ENCODE measurements around the gene LRRC4C. TPM values are rescaled to one million over a fixed set of nuclear protein-coding genes. Genes with fewer than 3 reads are reported as not detected.

Gene LRRC4C
- total and polyA plus RNA-seq, 7 donors, result 0.98 to 5.4 (median 3.0) TPM; not detected in 1

DNA sequence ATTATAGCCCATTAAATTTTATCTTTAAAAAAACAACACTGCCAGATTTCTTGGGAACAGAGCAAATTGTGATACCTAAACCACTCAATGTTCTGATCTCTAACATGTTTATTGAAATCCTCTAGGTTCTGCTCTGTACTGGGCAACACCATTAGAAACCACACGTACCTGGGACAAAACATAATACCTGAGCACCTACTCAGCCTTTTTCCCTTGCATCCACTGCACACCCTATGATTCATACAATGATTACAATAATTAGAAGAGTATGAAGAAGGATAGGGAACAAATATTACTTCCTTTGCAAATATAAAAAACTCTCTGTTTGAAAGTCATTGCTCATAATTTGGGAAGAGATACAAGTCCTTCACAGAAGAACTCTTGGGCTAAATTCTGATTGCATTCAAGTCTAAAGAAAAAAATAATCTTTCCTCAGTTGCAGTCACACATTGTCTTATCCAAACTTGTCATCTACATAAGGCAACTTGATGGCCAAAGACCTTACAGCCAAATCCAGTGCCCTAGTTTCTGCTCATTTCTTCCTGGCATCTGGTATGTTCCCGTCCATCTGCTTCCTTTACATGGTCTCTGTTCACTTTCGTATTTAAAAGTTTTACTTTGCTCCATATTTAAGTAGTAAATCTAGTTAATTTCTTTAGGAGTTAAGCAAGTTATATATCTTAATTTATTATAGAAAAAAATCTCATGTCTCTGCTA is 407.4 kb downstream of the LRRC4C start:
- intact Hi-C loops (cut with DNase I), result no loop called here
- DNase-seq, result no peak
- Histone ChIP-seq H3K27ac (no peak overlapping the region), H3K36me3 (no peaks in the 10 kb centered on the region), H3K9me3 (no peaks in the 10 kb centered on the region), H3K4me3 (no peak overlapping the region), H3K4me1 (no peaks in the 10 kb centered on the region), H3K27me3 (no peaks in the 10 kb centered on the region)
- TF ChIP-seq EP300 (IDR thresholded peaks at IDR 0.05) (no peak), POLR2AphosphoS5 (IDR thresholded peaks at IDR 0.05) (no peak), POLR2A (IDR thresholded peaks at IDR 0.05) (no peak)
- TF ChIP-seq, protein P1, sequence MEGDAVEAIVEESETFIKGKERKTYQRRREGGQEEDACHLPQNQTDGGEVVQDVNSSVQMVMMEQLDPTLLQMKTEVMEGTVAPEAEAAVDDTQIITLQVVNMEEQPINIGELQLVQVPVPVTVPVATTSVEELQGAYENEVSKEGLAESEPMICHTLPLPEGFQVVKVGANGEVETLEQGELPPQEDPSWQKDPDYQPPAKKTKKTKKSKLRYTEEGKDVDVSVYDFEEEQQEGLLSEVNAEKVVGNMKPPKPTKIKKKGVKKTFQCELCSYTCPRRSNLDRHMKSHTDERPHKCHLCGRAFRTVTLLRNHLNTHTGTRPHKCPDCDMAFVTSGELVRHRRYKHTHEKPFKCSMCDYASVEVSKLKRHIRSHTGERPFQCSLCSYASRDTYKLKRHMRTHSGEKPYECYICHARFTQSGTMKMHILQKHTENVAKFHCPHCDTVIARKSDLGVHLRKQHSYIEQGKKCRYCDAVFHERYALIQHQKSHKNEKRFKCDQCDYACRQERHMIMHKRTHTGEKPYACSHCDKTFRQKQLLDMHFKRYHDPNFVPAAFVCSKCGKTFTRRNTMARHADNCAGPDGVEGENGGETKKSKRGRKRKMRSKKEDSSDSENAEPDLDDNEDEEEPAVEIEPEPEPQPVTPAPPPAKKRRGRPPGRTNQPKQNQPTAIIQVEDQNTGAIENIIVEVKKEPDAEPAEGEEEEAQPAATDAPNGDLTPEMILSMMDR (IDR thresholded peaks at IDR 0.05), result no peak
- 79 to 81% methylated on average over 3 of the region's 3 CpGs for WGBS, 2 donors

DNA sequence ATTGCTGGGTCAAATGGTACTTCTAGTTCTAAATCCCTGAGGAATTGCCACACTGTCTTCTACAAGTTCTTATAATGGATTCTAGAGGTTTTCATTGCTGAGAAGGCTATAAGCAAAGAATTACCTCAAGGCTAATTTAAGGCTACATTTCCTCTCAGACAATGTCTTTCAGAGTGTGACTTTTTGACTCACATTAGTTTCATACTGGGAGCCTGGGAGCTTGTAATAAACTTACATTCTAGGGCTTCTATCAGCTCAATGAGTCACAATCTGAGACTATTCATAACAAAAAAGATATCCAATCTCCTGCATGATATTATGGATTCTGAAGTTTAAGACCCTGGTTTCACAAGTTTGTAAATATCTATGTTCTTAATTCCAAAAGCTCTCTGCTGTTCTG is 408.7 kb downstream of the LRRC4C start:
- Histone ChIP-seq H3K36me3 (no peaks in the 10 kb centered on the region), H3K27ac (no peak overlapping the region), H3K9me3 (no peaks in the 10 kb centered on the region), H3K4me1 (no peaks in the 10 kb centered on the region), H3K4me3 (no peak overlapping the region), H3K27me3 (no peaks in the 10 kb centered on the region)
- TF ChIP-seq EP300 (IDR thresholded peaks at IDR 0.05) (no peak), POLR2A (IDR thresholded peaks at IDR 0.05) (no peak), POLR2AphosphoS5 (IDR thresholded peaks at IDR 0.05) (no peak)
- TF ChIP-seq, protein P1 (IDR thresholded peaks at IDR 0.05), result no peak
- DNase-seq, result no peak
- intact Hi-C loops (cut with DNase I), result no loop called here

DNA sequence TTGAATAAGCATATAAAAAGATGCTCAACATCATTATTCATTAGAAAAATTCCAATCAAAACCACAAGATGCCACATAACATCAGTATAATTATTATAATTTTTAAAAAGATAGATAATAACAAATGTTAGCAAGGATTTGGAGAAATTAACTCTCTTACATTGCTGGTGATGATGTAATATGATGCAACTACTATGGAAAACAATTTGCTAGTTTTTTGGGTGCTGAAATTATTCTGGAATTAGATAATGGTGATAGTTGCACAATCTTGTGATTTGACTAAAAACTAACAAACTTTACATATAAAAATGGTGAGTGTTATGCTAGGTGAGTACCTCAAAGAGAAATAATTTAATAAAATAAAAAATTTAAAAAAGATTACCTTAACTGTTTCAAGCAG is 412.2 kb downstream of the LRRC4C start:
- Histone ChIP-seq H3K4me3 (no peak overlapping the region), H3K36me3 (no peaks in the 10 kb centered on the region), H3K27ac (no peak overlapping the region), H3K4me1 (no peaks in the 10 kb centered on the region), H3K9me3 (no peaks in the 10 kb centered on the region), H3K27me3 (no peaks in the 10 kb centered on the region)
- intact Hi-C loops (cut with DNase I), result no loop called here
- DNase-seq, result no peak
- TF ChIP-seq, protein P1 (IDR thresholded peaks at IDR 0.05), result no peak
- TF ChIP-seq POLR2A (IDR thresholded peaks at IDR 0.05) (no peak), EP300 (IDR thresholded peaks at IDR 0.05) (no peak), POLR2AphosphoS5 (IDR thresholded peaks at IDR 0.05) (no peak)

DNA sequence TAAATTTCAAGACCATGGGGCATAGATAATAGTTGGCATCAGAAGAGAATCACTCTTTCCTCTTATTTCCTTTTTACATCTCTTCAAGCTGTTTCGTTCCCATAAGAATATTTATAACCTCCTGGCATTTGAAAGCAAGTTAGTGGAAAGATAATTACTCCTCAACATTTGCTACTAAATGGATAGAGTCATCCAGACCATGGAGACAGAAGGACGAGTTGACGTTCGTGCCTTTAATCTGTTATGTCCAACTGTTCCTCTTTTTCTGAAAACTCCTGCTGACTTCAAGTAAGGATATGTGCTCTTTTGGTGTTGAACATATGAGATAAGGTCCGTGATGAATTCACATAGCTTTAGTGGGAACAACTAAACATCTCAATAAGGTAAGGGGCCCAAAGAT is 414.2 kb downstream of the LRRC4C start:
- Histone ChIP-seq H3K4me3 (no peak overlapping the region), H3K9me3 (no peaks in the 10 kb centered on the region), H3K27ac (no peak overlapping the region), H3K4me1 (no peaks in the 10 kb centered on the region), H3K36me3 (no peaks in the 10 kb centered on the region), H3K27me3 (no peaks in the 10 kb centered on the region)
- intact Hi-C loops (cut with DNase I), result no loop called here
- WGBS, 2 donors, result 77 to 80% methylated on average over 5 of the region's 5 CpGs
- no peak for TF ChIP-seq POLR2A (IDR thresholded peaks at IDR 0.05)
- TF ChIP-seq, protein P1 (IDR thresholded peaks at IDR 0.05), result no peak
- TF ChIP-seq POLR2AphosphoS5 (IDR thresholded peaks at IDR 0.05), result no peak
- no peak for TF ChIP-seq EP300 (IDR thresholded peaks at IDR 0.05)
- DNase-seq, result no peak

DNA sequence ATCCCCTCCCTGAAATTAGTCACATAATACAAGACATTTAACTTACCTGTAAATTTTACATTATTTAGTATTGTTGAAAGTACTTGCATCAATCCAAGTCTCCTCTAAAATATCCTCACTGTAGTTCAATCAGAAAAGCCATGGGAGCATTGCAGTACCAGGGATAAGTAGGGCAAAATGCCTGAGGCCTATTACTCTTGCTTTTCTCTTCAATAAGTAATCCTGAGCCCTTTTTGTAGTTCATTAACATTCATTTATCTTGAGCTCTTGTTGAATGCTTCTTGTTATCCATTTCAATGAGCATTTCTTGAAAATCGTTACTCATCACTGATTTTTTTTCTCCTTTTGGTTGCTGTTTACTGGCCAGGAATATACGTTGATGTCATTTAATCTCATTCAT is 414.7 kb downstream of the LRRC4C start:
- no peak for TF ChIP-seq EP300 (IDR thresholded peaks at IDR 0.05)
- TF ChIP-seq, protein P1 (IDR thresholded peaks at IDR 0.05), result no peak
- TF ChIP-seq POLR2A (IDR thresholded peaks at IDR 0.05), result no peak
- TF ChIP-seq POLR2AphosphoS5 (IDR thresholded peaks at IDR 0.05), result no peak
- no peak for DNase-seq
- 57 to 79% methylated on average over 2 of the region's 2 CpGs for WGBS, 2 donors
- H3K4me1 ChIP-seq, result no peaks in the 10 kb centered on the region
- no peak overlapping the region for H3K4me3 ChIP-seq
- no peak overlapping the region for H3K27ac ChIP-seq
- no peaks in the 10 kb centered on the region for H3K27me3 ChIP-seq
- intact Hi-C loops (cut with DNase I), result no loop called here
- no peaks in the 10 kb centered on the region for H3K36me3 ChIP-seq
- H3K9me3 ChIP-seq, result no peaks in the 10 kb centered on the region
